GM12878 (cell line): ENCODE measurements around the gene ERN1.

Experiments
- CTCF ChIP-seq, 3 experiments: IDR thresholded peaks in 2 of 3; conservative IDR thresholded peaks in 1 of 3; 2 replicates each; pipeline ENCODE4 v1.5.1; 2011; ENCODE audit warnings: low read depth in 3 of 3, low read length in 3 of 3, mild to moderate bottlenecking in 3 of 3, control low read depth in 2 of 3, moderate library complexity in 2 of 3, inconsistent platforms in 1 of 3, mixed read lengths in 1 of 3; ENCODE audit not compliant: control insufficient read depth in 2 of 3, insufficient read depth in 1 of 3; ENCODE audit errors: extremely low read depth in 1 of 3
- POLR2A ChIP-seq: IDR thresholded peaks from 2 replicates; pipeline ENCODE4 v1.6.1; 2011; ENCODE audit warnings: low read depth, mild to moderate bottlenecking, low read length
- TAF1 ChIP-seq: IDR thresholded peaks from 2 replicates; pipeline ENCODE4 v1.6.1; 2011; ENCODE audit warnings: mild to moderate bottlenecking, low read depth, low read length, borderline replicate concordance

- TF ChIP-seq CTCF (IDR thresholded peaks at IDR 0.05 in 2 of 3, conservative IDR thresholded peaks at IDR 0.05 in 1 of 3; ENCODE audit: control insufficient read depth in 2 of 3, extremely low read depth in 1 of 3, insufficient read depth in 1 of 3, low read depth in 3 of 3, low read length in 3 of 3) = no peak
- no peak for TF ChIP-seq TAF1
- TF ChIP-seq POLR2A = no peak
Measured at GRCh38 chr17:64091571-64091970, 38.4 kb downstream of the ERN1 start.
